Subcutaneous adipose tissue (tissue), 4 donors: ENCODE results near the gene PTGDR2. TPM values are rescaled to one million over a fixed set of nuclear protein-coding genes. Genes with fewer than 3 reads are reported as not detected.

Experiments used
- total RNA-seq, 4 donors: library from RNA; depleted of rRNA; stranded (reverse); fragments of >200 nt; gene quantifications; one replicate each; pipeline ENCODE4 v1.1.0, GENCODE V29; 2016
- TF ChIP-seq, protein P1 (sequence below): fragments of 450-650 bp; IDR thresholded peaks from one replicate; pipeline ENCODE4 v1.5.1; 2016; ENCODE audit warnings: low read depth, mild to moderate bottlenecking, control low read depth, antibody characterized with exemption, moderate library complexity

The PTGDR2 gene
- total RNA-seq, 4 donors from 2014 or later: 0.49 to 1.7 (median 0.66) TPM; not detected in 1

DNA sequence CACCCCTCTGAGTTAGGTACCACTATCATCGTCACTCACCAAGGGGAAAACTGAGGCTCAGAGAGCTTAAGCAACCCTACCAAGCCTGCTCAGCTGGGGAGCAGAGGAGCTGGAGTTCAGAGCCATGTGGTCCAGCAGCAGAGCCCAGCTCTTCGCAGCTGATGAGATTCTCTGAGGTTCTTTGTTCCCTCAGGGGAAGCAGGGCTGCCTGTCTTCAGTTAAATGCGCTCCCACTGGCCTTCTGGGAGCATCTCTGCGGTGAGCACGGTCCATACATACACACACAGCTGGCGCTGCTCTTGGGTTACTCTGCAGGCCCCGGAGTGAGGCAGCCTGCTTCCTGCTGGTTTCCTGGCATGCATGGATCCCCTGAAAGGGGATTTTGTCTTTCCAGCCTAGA, 5.2 kb upstream of the PTGDR2 start:
- TF ChIP-seq, protein P1, sequence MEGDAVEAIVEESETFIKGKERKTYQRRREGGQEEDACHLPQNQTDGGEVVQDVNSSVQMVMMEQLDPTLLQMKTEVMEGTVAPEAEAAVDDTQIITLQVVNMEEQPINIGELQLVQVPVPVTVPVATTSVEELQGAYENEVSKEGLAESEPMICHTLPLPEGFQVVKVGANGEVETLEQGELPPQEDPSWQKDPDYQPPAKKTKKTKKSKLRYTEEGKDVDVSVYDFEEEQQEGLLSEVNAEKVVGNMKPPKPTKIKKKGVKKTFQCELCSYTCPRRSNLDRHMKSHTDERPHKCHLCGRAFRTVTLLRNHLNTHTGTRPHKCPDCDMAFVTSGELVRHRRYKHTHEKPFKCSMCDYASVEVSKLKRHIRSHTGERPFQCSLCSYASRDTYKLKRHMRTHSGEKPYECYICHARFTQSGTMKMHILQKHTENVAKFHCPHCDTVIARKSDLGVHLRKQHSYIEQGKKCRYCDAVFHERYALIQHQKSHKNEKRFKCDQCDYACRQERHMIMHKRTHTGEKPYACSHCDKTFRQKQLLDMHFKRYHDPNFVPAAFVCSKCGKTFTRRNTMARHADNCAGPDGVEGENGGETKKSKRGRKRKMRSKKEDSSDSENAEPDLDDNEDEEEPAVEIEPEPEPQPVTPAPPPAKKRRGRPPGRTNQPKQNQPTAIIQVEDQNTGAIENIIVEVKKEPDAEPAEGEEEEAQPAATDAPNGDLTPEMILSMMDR: no peak

DNA sequence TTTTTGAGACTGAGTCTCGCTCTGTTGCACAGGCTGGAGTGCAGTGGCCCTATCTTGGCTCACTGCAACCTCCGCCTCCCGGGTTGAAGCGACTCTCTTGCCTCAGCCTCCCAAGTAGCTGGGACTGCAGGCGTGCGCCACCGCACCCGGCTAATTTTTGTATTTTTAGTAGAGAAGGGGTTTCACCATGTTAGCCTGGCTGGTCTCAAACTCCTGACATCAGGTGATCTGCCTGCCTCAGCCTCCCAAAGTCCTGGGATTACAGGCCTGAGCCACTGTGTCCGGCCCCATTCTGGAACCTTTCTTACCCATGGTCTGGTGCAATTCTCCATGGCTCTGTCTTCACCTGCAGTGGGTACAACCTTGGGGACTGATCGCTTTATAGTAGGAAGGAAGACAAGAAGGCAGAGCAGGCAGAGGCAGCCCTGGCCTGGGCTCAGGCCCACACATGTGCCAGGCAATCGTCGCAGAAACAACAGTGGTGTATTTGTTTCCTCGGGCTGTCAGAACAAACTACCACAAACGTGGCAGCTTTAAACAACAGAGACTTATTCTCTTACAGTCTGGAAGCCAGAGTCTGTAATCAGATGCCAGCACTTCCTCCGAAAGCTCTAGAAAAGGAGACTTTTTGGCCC, 4.0 kb upstream of the PTGDR2 start:
- TF ChIP-seq, protein P1: no peak

- TF ChIP-seq, protein P1: no peak
Observed at GRCh38 chr11:60858731-60859464, 3.1 kb upstream of the PTGDR2 start.

DNA sequence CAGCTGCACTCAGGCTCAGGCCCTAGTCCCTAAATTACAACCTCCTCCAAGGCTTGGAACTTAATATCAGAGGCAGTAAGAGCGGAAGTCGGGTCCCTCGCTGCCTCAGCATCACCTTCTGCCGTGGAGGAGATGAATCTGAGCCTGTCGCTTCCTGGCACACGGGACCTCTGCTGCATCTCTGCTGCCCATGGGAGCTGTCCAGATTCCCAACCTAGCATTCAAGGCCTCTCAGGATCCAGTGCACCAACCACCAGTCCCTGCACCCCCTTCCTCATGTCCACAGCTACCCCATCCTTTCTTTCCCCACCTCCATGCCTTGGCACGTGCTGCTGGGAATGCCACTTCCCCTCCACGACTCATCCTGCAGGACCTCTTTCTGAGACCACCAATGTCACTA, 2.5 kb upstream of the PTGDR2 start:
- TF ChIP-seq, protein P1: no peak

- TF ChIP-seq, protein P1: no peak
Observed at GRCh38 chr11:60857378-60858232, 1.9 kb upstream of the PTGDR2 start.

GRCh38 chr11:60854847-60855725, 664 bp downstream of the PTGDR2 start:
- TF ChIP-seq, protein P1: no peak
